Measurements from ENCODE around the gene SLC9A9. TPM values are rescaled to one million over a fixed set of nuclear protein-coding genes. Genes with fewer than 3 reads are reported as not detected.

Gene SLC9A9
- total and polyA plus RNA-seq, 4 donors: 3.3 to 15.0 (median 6.1) TPM

- Histone ChIP-seq H3K9ac (ENCODE audit: low read depth in 1 of 2, low read length in 2 of 2) (no peak overlapping the region), H3K4me1 (ENCODE audit: control insufficient read depth in 4 of 4, insufficient read depth in 4 of 4, low read length in 3 of 4) (no peaks in the 10 kb centered on the region), H3K4me3 (ENCODE audit: low read depth in 1 of 3, low read length in 3 of 3) (no peak overlapping the region), H3K9me3 (ENCODE audit: control insufficient read depth in 4 of 4, low read length in 3 of 4) (no peaks in the 10 kb centered on the region), H3K36me3 (ENCODE audit: control insufficient read depth in 4 of 4, insufficient read depth in 3 of 4, low read depth in 1 of 4, low read length in 3 of 4) (no peaks in the 10 kb centered on the region), H3K27ac (ENCODE audit: low read depth in 1 of 2, low read length in 2 of 2) (no peak overlapping the region), H3K27me3 (ENCODE audit: control insufficient read depth in 4 of 4, insufficient read depth in 4 of 4, low read length in 3 of 4) (no peaks in the 10 kb centered on the region)
- DNase-seq (ENCODE audit: low spot score): no peak
- 97% methylated on average over 1 of the region's 1 CpG for whole genome bisulfite sequencing
- TF ChIP-seq GABPA (IDR thresholded peaks at IDR 0.05 in 1 of 2, conservative IDR thresholded peaks at IDR 0.05 in 1 of 2) (no peak), EGR1 (IDR thresholded peaks at IDR 0.05; ENCODE audit: low read depth in 2 of 2) (no peak), RXRA (IDR thresholded peaks at IDR 0.05) (no peak), TAF1 (conservative IDR thresholded peaks at IDR 0.05) (no peak), CTCF (IDR thresholded peaks at IDR 0.05; ENCODE audit: low read depth, low read length, missing input control) (no peak), YY1 (IDR thresholded peaks at IDR 0.05) (no peak), MAX (IDR thresholded peaks at IDR 0.05) (no peak), FOXA2 (IDR thresholded peaks at IDR 0.05) (no peak), RAD21 (IDR thresholded peaks at IDR 0.05) (no peak), JUND (IDR thresholded peaks at IDR 0.05) (no peak), HNF4G (IDR thresholded peaks at IDR 0.05) (no peak), REST (IDR thresholded peaks at IDR 0.05) (no peak), SP1 (IDR thresholded peaks at IDR 0.05) (no peak)
- TF ChIP-seq, protein P1, sequence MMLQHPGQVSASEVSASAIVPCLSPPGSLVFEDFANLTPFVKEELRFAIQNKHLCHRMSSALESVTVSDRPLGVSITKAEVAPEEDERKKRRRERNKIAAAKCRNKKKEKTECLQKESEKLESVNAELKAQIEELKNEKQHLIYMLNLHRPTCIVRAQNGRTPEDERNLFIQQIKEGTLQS (IDR thresholded peaks at IDR 0.05): no peak
These were observed 580.3 kb downstream of the SLC9A9 start for GRCh38 chr3:143267989-143268388.

- Histone ChIP-seq H3K4me1 (ENCODE audit: control insufficient read depth in 4 of 4, insufficient read depth in 4 of 4, low read length in 3 of 4) (no peaks in the 10 kb centered on the region), H3K4me3 (ENCODE audit: low read depth in 1 of 3, low read length in 3 of 3) (no peak overlapping the region), H3K36me3 (ENCODE audit: control insufficient read depth in 4 of 4, insufficient read depth in 3 of 4, low read depth in 1 of 4, low read length in 3 of 4) (no peaks in the 10 kb centered on the region), H3K27me3 (ENCODE audit: control insufficient read depth in 4 of 4, insufficient read depth in 4 of 4, low read length in 3 of 4) (no peaks in the 10 kb centered on the region), H3K9ac (ENCODE audit: low read depth in 1 of 2, low read length in 2 of 2) (no peak overlapping the region), H3K27ac (ENCODE audit: low read depth in 1 of 2, low read length in 2 of 2) (no peak overlapping the region), H3K9me3 (ENCODE audit: control insufficient read depth in 4 of 4, low read length in 3 of 4) (no peaks in the 10 kb centered on the region)
- no peak for DNase-seq (ENCODE audit: low spot score)
- no peak for TF ChIP-seq FOXA2 (IDR thresholded peaks at IDR 0.05)
- no peak for TF ChIP-seq SP1 (IDR thresholded peaks at IDR 0.05)
- TF ChIP-seq MAX (IDR thresholded peaks at IDR 0.05): no peak
- TF ChIP-seq EGR1 (IDR thresholded peaks at IDR 0.05; ENCODE audit: low read depth in 2 of 2): no peak
- TF ChIP-seq NR2F2 (IDR thresholded peaks at IDR 0.05): no peak
- TF ChIP-seq RXRA (IDR thresholded peaks at IDR 0.05): no peak
- TF ChIP-seq HNF4A (conservative IDR thresholded peaks at IDR 0.05): no peak
- no peak for TF ChIP-seq FOXA1 (IDR thresholded peaks at IDR 0.05)
- no peak for TF ChIP-seq RAD21 (IDR thresholded peaks at IDR 0.05)
- TF ChIP-seq ZBTB33 (IDR thresholded peaks at IDR 0.05): no peak
- TF ChIP-seq CTCF (IDR thresholded peaks at IDR 0.05; ENCODE audit: low read depth, low read length, missing input control): no peak
These were observed 581.3 kb downstream of the SLC9A9 start for GRCh38 chr3:143266927-143267326.
